GM12878 (cell line): Measurements from ENCODE around the gene SUSD1. TPM values are rescaled to one million over a fixed set of nuclear protein-coding genes. Genes with fewer than 3 reads are reported as not detected.

ENCODE experiments used
- ATAC-seq: fragments of 200-7000 bp; cut with Tn5 transposase; 3 replicates; pipeline ENCODE4 v1.9.1; 2020; ENCODE audit warnings: mild to moderate bottlenecking, moderate library complexity
- BruUV-seq: library from RNA; stranded (reverse); fragments of 400-500 nt; replicated peaks from 2 replicates; lab custom pipeline; 2021; lab: Mats Ljungman, UMichigan
- CTCF ChIA-PET: fragments of 300-600 bp; sonication (Branson Sonifier 250); formaldehyde crosslinking; extraction: SDS; loops from one replicate; lab custom pipeline; 2021; ENCODE audit warnings: inconsistent platforms; lab: Yijun Ruan, JAX
- POLR2A ChIA-PET: fragments of 350-600 bp; formaldehyde crosslinking; extraction: SDS; loops from one replicate; lab custom pipeline; 2021; ENCODE audit warnings: inconsistent platforms; lab: Charles Lee
- RAD21 ChIA-PET: fragments of 300-600 bp; sonication (Branson Sonifier 250); formaldehyde crosslinking; loops from one replicate; lab custom pipeline; 2023; ENCODE audit warnings: antibody characterized with exemption; ENCODE audit not compliant: unreplicated experiment; lab: Charles Lee
- SMC1A ChIA-PET: fragments of 300-600 bp; sonication (Branson Sonifier 250); formaldehyde crosslinking; loops from one replicate; lab custom pipeline; 2023; ENCODE audit not compliant: unreplicated experiment, uncharacterized antibody; lab: Charles Lee
- DNase-seq: peaks from one replicate; pipeline ENCODE4 v3.0.0-alpha.2; 2011; ENCODE audit warnings: low read depth, low spot score
- FAIRE-seq: peaks from 3 replicates; lab custom pipeline; 2011; peaks lifted over from hg19 to GRCh38; lab: Jason Lieb, UNC
- H2AFZ ChIP-seq: 2 replicates; pipeline ENCODE4 v1.6.0; 2011; ENCODE audit warnings: low read depth, low read length, control low read depth; ENCODE audit not compliant: control insufficient read depth
- H3K27ac ChIP-seq: 2 replicates; pipeline ENCODE4 v1.5.1; 2011; ENCODE audit warnings: control low read depth; ENCODE audit not compliant: control insufficient read depth, insufficient read depth
- H3K27me3 ChIP-seq, 2 experiments: replicated peaks in 1 of 2; 2 replicates each; pipeline versions ENCODE4 v1.6.0 to v1.6.1; 2011; ENCODE audit warnings: low read length in 1 of 2; ENCODE audit not compliant: control insufficient read depth in 2 of 2, insufficient read depth in 2 of 2
- H3K36me3 ChIP-seq, 2 experiments: 2 replicates each; pipeline ENCODE4 v1.5.1; 2011; ENCODE audit warnings: low read length in 1 of 2; ENCODE audit not compliant: control insufficient read depth in 2 of 2, insufficient read depth in 2 of 2
- H3K4me1 ChIP-seq: 2 replicates; pipeline ENCODE4 v1.6.1; 2011; ENCODE audit warnings: mild to moderate bottlenecking, low read length, moderate library complexity, mixed read lengths; ENCODE audit not compliant: control insufficient read depth, insufficient read depth
- H3K4me2 ChIP-seq: 2 replicates; pipeline ENCODE4 v1.6.0; 2011; ENCODE audit warnings: control low read depth; ENCODE audit not compliant: control insufficient read depth, insufficient read depth
- H3K4me3 ChIP-seq: fragments of 200-600 bp; sonication (generic); 2 replicates; pipeline ENCODE4 v1.5.1; 2016
- H3K79me2 ChIP-seq: 2 replicates; pipeline ENCODE4 v1.6.0; 2011; ENCODE audit warnings: low read length; ENCODE audit not compliant: control insufficient read depth, insufficient read depth
- H3K9ac ChIP-seq: 2 replicates; pipeline ENCODE4 v1.8.0; 2011; ENCODE audit warnings: low read length, control low read depth, mixed read lengths; ENCODE audit not compliant: control insufficient read depth, insufficient read depth
- H3K9me3 ChIP-seq: replicated peaks from 3 replicates; pipeline ENCODE4 v1.5.1; 2011; ENCODE audit warnings: mild to moderate bottlenecking, low read length; ENCODE audit not compliant: control insufficient read depth, insufficient read depth
- H4K20me1 ChIP-seq: 2 replicates; pipeline ENCODE4 v1.6.0; 2011; ENCODE audit not compliant: control insufficient read depth, insufficient read depth
- CBFB ChIP-seq: IDR thresholded peaks from 2 replicates; pipeline ENCODE4 v1.6.1; 2016; ENCODE audit warnings: antibody characterized with exemption, low read depth
- CREM ChIP-seq: IDR thresholded peaks from 2 replicates; pipeline ENCODE4 v1.6.1; 2014; ENCODE audit warnings: antibody characterized with exemption, low read depth
- POU2F2 ChIP-seq: IDR thresholded peaks from 3 replicates; pipeline ENCODE4 v1.6.1; 2011; ENCODE audit warnings: low read depth, mild to moderate bottlenecking, low read length, borderline replicate concordance
- SMAD5 ChIP-seq: IDR thresholded peaks from 2 replicates; pipeline ENCODE4 v1.6.1; 2016; ENCODE audit warnings: antibody characterized with exemption, low read depth
- ZBTB4 ChIP-seq: fragments of 450-650 bp; formaldehyde crosslinking; IDR thresholded peaks from 2 replicates; pipeline ENCODE4 v1.4.0; 2022; ENCODE audit warnings: mild to moderate bottlenecking, moderate library complexity
- WGBS: methylation state at CpG from one replicate; pipeline ENCODE4 v1.1.6; 2016; ENCODE audit warnings: low lambda C conversion rate; ENCODE audit not compliant: insufficient replicate concordance, insufficient coverage; ENCODE audit errors: missing lambda C conversion rate; 5-methylcytosine and 5-hydroxymethylcytosine counted together
- in situ Hi-C: fragments of 300-500 bp; cut with MboI; formaldehyde crosslinking; loops from 9 replicates; pipeline ENCODE4 v1.14.3; 2018; ENCODE audit warnings: mixed read lengths
- intact Hi-C: fragments of 100-400 bp; cut with micrococcal nuclease; formaldehyde crosslinking; loops from one replicate; pipeline ENCODE4 v1.14.2; 2022; ENCODE audit not compliant: unreplicated experiment
- polyA plus RNA-seq, 11 experiments: library from polyadenylated mRNA; depleted of rRNA in 4 of 11; unstranded in 6 of 11; stranded (reverse) in 5 of 11; fragments of >200 nt; fragmentation: Nextera tagmentation in 4 of 11; fragmentation: Illumina TruSeq in 1 of 11; extraction: Ambion mirVana in 4 of 11; extraction: Trizol in 1 of 11; gene quantifications; 1 replicate in 1 of 11; 2 replicates in 10 of 11; pipeline versions ENCODE4 v1.2.1 to v1.2.3, GENCODE V29; 2011 to 2016; ENCODE audit warnings: inconsistent platforms in 2 of 11, missing spikeins in 2 of 11, low read depth in 1 of 11
- total RNA-seq, 4 experiments: library from RNA; depleted of rRNA in 3 of 4; stranded (reverse); fragments of >200 nt in 3 of 4; fragmentation: Illumina TruSeq in 1 of 4; extraction: Trizol in 1 of 4; gene quantifications; 2 replicates each; pipeline versions ENCODE4 v1.2.1 to v1.2.3, GENCODE V29; 2013 to 2021

Gene SUSD1
- total and polyA plus RNA-seq, 10 of the 15 experiments (the other 5 are each of a cell fraction or from before 2014, with no cell fraction given) = 6.7 to 20.8 (median 13.2) TPM

GRCh38 chr9:112180387-112180881 lies 5.3 kb upstream of the SUSD1 start:
- intact Hi-C loops = no loop called here
- CTCF ChIA-PET = interaction anchor here (0.8 to 0.9 kb wide), 2 partner anchors 34 to 82 kb away, joined by 3 to 4 read pairs; no protein-coding TSS in a partner anchor
- H3K4me2 ChIP-seq = no peak overlapping the region

More at GRCh38 chr9:112180387-112180881, 5.3 kb upstream of the SUSD1 start:
- Histone ChIP-seq H2AFZ (no peak overlapping the region; the same call in 1 of the 2 replicates), H3K36me3 (no peaks in the 10 kb centered on the region), H3K27me3 (no peaks in the 10 kb centered on the region; a peak in 1 of 4 replicates), H3K4me1 (peaks cover 4% of the 10 kb centered on the region; the same call in 1 of the 2 replicates), H3K4me3 (no peak overlapping the region), H3K9me3 (no peaks in the 10 kb centered on the region), H3K79me2 (no peaks in the 10 kb centered on the region), H4K20me1 (no peaks in the 10 kb centered on the region), H3K27ac (no peak overlapping the region), H3K9ac (no peak overlapping the region)
- ChIA-PET POLR2A (no interaction called here), RAD21 (interaction anchor here (0.8 kb wide), 1 partner anchor 421 kb away, joined by 3 read pairs; no protein-coding TSS in a partner anchor), SMC1A (interaction anchor here (1.2 kb wide), 2 partner anchors 14 to 68 kb away, joined by 3 to 5 read pairs; no protein-coding TSS in a partner anchor)
- no TSS peak for BruUV-seq
- in situ Hi-C loops = no loop called here
- ATAC-seq = peak; percentile 62
- no peak for FAIRE-seq
- DNase-seq = no peak
- 0% methylated on average over 3 of the region's 3 CpGs for WGBS
- TF ChIP-seq POU2F2 (no peak), SMAD5 (no peak), CBFB (no peak), ZBTB4 (CRISPR knock-in tag) (no peak), CREM (0 out of 2 replicates have a peak, but pooled peaks have one; percentile 9)
